NCI-H1105 (cell line): ENCODE data around the gene P4HA3.
A peak's percentile ranks its signal among the peaks of the same experiment; 100 is the strongest.

Source experiments
- DNase-seq: peaks from one replicate; lab custom pipeline; 2025; lab: John Stamatoyannopoulos, UW

Gene P4HA3

GRCh38 chr11:74316772-74317505 lies 5.5 kb upstream of the P4HA3 start:
- no peak for DNase-seq

DNA sequence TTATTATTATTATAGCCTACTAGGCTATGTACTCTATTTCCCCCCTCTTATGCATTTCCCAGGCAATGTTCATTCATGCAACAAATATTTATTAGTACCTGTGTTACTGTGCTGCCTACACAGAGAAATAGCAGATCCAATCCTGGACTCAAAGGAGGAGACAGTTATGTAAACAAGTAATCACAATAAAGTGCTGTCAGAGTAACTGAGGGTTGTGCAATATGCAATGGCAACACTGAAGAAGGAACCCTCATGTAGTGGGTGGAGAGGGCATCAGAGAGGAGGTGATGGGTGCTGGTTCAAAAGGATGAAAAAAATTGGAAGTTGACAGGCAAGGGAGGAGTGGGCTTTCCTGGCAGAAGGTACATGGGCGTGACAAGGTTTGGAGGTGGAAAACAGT lies 886 bp upstream of the P4HA3 start:
- DNase-seq: no peak

DNA sequence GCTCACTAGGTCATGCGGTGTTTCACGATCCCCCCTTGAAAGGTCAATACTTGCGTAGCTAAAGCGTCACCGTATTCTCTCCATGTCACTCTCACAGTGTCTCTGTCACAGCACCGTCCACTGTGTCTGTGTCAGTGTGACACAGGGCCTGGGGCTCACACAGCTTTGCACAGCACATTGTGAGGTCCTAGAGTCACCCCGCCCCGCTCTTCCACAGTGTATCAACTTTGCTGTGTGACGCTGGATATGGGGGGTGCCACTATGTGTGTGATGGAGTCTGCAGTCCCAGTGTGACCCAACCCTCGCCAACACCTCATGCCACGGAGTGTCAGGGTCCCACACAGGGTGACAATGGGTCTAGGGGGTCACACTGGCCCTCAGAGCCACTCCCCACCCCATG lies 583 bp downstream of the P4HA3 start:
- no peak for DNase-seq

DNA sequence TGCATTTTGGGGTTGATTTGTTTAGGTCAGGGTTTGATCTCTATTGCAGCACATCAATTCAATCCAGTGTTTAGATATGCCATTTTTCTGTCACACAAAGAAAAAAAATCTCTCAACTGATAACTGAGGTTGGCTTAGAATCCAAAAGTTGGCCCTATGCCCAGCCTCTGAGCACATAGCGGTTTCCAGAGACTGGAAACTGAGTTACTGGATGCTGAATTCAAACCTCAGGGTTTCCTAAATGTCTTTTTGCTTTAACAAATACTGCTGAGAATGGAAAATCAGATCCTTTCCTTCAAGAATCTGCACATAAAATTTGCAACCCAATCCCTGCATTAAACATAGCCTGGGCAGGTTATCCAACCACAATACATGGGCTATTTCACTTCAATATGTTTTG lies 4.0 kb downstream of the P4HA3 start:
- DNase-seq: no peak

DNA sequence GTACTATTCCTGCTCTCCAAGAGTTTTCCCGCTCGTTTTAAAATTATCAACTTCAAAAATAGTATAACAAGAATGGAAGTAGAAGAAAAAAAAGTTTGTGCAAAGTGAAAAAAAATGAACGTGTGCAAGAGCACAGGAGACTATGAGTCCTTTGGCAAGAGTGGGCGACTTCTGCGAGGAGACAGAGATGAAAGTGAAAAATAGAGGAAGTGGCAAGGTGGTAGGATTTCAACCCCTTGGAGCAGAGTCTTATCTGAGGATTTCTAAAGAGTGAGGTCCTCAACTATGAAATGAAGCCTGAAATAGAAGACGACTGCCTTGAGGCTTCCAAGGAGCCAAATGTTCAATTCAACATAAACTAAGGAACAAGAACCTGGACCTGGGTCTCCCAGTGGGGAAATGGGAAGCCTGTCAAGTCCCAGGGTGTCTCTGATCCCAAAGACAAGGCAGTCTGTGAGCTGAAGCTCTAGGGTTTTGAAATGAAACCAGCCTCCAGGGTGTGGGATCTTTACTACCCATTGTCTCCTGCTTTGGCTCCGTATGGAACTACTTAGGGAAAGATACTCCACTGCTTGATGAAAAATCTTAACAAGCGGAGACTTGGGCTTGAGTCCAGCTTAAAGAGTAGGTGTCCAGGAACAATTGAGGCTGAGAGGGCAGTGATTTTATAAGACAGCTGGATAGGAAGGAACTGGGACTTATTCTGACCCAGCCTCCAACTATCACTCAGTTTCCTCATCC lies 4.8 kb downstream of the P4HA3 start:
- DNase-seq: no peak

- no peak for DNase-seq
Observed at GRCh38 chr11:74299015-74299414, 12.4 kb downstream of the P4HA3 start.

DNA sequence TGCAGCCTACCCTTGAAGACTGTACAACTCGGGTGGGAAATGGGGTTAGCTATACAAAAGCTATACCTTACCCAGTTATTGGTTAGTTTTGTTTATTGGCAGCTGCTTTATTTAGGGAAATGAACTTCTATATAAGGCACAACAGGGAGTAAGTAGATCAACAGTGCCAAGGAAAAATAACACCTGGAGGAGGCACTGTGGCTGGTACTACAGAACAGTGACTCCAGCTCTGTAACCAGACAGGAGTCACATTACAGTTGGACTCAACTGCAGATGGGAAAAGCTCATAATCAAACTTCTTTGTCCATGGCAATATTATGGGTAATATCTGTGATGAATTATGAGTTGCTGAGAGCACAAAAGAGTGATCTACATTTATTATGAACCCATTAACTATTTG lies 14.0 kb downstream of the P4HA3 start:
- peak; percentile 23 for DNase-seq

DNA sequence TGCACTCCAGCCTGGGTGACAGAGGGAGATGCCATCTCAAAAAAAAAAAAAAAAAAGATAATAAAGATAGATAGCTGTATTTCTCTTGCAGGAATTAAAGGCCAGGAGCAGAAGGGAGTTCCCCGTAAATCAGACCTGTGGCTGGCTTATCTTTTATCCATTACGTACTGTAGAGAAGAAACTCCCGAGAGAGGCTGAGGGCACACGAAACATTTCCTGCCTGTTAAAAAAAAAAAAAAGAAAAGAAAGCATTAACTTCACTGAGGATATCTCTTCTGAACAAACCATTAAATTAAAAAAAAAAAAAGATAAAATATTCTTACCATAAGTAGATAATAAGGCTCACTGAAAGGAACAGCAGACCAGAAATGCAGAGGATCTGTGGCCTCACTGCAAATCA lies 22.5 kb downstream of the P4HA3 start:
- no peak for DNase-seq

DNA sequence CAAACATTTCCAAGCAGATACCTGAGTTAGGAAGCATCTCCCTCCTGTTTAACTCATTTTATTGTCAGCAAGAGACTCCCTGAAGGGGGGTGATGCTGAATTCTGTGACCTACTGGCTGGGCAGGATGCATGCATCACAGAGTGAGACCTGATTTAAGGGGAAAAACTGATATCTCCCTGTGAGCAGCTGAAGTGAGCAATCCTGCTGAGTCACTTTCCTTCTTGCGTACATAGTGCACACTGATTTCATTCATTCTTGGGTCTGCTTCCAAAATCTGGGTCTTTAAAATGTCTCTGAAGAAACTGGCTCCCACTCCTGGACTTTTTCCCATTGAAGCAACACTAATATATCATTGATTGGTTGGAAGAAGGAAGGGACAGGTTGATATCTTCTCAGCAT lies 23.3 kb downstream of the P4HA3 start:
- no peak for DNase-seq

DNA sequence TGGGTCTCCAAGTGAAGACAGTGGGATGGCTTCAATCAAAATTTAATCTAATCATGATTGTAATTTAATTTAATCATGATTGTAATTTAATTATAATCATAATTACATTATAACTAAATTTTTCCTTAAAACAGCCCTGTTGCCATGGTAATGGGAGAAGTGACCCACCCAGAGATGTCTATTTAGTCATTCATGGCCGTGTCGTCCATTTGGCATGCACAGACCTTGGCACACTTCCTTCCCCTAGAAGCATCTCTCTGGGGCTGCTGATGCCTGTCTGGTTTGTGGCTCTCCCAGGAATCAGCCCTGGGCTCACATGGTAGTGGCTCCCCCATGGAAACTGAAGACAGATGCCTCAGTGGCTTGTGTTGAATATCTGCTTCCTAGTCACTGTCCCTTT lies 27.0 kb downstream of the P4HA3 start:
- no peak for DNase-seq

DNA sequence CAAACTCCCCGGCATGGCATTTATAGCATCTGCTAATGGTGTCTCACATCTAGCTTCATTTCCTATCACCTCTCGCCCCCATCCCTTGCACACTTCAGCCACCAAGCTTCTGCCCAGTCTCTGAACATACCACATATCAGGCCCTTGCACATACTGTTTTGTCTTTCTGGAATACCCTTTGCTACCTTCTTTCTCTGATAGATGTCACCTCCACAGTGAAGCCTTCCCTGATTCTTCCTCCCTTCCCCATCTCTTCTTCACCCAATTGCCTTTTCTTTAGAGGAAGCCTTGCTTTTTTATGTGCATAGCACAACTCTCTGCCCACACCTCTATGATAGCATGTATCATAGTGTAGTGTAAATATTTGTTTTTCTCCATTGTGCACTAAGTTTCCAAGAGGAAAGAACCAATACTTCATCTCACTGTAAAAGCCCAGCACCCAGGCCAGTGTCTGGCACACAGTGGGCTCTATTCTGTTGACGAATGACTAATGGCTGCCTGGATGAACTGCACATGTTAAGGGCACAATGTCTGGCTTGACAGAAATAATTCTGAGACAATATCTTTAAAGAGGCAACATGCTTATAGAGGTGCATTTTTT lies 27.8 kb downstream of the P4HA3 start:
- no peak for DNase-seq

GRCh38 chr11:74282914-74283371 lies 28.5 kb downstream of the P4HA3 start:
- DNase-seq: no peak

- DNase-seq: no peak
Observed at GRCh38 chr11:74282421-74282820, 29.0 kb downstream of the P4HA3 start.

GRCh38 chr11:74280494-74280893 lies 30.9 kb downstream of the P4HA3 start:
- no peak for DNase-seq

- DNase-seq: no peak
Observed at GRCh38 chr11:74279256-74279655, 32.2 kb downstream of the P4HA3 start.

DNA sequence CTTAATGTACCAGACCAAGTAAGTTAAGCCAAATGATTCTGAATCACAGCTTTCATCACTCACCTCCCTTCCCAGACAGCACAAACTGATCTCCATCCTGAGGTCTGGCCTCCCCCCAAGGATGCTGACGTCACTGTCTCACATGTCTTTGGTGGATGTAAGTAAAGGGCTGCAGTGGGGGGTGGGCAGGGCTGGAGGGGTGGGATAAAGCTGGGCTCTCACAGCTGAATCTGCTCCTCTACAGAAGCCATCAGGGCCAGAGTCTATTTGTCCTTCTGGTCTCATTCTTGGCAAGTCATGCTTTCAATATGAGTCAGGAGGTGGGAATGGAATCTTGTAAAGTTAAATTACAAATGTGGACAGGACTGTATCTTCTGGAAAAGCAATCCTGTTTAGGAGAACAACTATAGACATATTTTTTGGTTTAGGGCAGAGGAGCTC lies 32.7 kb downstream of the P4HA3 start:
- DNase-seq: no peak

- DNase-seq: no peak
Observed at GRCh38 chr11:74278103-74278502, 33.3 kb downstream of the P4HA3 start.

GRCh38 chr11:74276581-74276980 lies 34.9 kb downstream of the P4HA3 start:
- DNase-seq: no peak

DNA sequence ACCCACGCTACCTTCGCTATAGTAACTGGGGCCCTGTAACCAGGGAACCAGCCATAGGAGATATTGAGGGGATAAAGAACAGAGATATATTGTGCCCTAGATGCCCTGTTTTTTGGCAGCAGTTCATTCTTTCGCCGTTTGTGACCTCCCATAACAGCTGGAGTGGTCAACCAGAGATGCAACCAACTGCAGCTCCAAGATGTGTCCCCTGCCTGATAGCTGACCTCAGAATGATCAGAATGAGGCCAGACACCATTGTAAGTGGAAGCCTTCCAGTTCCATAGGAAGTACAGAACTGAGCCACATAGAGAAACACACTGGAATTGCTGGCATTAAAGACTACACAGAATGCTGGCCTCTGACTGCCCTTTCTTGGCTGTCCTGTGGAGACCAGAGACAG lies 39.2 kb downstream of the P4HA3 start:
- DNase-seq: no peak

- DNase-seq: no peak
Observed at GRCh38 chr11:74269161-74269811, 42.2 kb downstream of the P4HA3 start.

DNA sequence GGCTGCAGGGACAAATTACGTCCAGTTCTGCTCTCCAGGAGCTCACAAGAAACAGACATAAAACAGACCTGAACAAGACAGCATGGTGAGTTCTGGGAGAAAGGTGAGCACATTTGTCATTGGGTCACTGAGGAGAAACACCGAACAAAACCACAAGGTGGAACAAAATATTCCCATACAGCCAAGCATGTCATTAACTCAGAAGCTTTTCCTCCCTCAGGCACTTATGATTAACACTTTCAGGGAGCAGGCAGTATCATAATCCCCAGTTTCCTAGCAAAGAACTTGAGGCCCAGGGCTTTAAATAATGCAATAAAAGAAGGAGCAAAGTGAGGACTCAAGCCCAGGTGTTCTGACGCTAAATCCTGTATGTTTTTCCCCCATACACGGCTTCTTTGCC lies 43.0 kb downstream of the P4HA3 start:
- DNase-seq: no peak

DNA sequence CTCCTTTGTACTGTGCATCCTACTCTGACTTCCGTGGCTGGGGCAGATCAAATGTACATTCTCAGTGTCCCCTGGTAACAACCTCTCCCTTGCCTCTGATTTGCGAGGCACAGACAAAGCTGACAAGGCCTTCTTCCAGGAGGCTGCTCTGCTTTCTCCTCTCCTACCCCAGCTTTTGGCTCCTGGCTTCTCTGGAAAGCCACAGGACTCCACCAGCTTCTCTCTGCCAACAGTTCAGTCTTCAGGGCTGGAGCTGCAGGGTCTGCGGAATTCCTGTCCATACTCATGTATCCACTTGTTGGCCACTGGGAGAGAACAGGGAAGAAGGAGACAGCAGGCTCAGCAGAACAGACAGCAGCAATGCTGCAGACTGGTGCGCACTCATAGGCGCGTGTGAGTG lies 44.4 kb downstream of the P4HA3 start:
- DNase-seq: no peak

- no peak for DNase-seq
Observed at GRCh38 chr11:74265256-74265655, 46.2 kb downstream of the P4HA3 start.
